Measurements from ENCODE around the gene SLC5A10. TPM values are rescaled to one million over a fixed set of nuclear protein-coding genes. Genes with fewer than 3 reads are reported as not detected.

Gene SLC5A10
- total RNA-seq, 4 donors from 2014 or later = 0.31 to 1.5 (median 0.94) TPM

GRCh38 chr17:19004421-19005136 lies 52.6 kb downstream of the SLC5A10 start, which contains the start of gene FAM83G:
FAM83G (minus strand) TSS chr17:19004764; CDS start chr17:19004041, 723 bp downstream.
- H3K4me1 ChIP-seq = peaks cover 54% of the 10 kb centered on the region

GRCh38 chr17:19005137-19005773 lies 53.3 kb downstream of the SLC5A10 start:
- no peak for TF ChIP-seq POLR2AphosphoS5 (IDR thresholded peaks at IDR 0.05)
- TF ChIP-seq POLR2A (IDR thresholded peaks at IDR 0.05) = no peak
- TF ChIP-seq EP300 (IDR thresholded peaks at IDR 0.05) = no peak
- TF ChIP-seq, protein P1, sequence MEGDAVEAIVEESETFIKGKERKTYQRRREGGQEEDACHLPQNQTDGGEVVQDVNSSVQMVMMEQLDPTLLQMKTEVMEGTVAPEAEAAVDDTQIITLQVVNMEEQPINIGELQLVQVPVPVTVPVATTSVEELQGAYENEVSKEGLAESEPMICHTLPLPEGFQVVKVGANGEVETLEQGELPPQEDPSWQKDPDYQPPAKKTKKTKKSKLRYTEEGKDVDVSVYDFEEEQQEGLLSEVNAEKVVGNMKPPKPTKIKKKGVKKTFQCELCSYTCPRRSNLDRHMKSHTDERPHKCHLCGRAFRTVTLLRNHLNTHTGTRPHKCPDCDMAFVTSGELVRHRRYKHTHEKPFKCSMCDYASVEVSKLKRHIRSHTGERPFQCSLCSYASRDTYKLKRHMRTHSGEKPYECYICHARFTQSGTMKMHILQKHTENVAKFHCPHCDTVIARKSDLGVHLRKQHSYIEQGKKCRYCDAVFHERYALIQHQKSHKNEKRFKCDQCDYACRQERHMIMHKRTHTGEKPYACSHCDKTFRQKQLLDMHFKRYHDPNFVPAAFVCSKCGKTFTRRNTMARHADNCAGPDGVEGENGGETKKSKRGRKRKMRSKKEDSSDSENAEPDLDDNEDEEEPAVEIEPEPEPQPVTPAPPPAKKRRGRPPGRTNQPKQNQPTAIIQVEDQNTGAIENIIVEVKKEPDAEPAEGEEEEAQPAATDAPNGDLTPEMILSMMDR (IDR thresholded peaks at IDR 0.05) = no peak
- Histone ChIP-seq H3K4me1 (peaks cover 47% of the 10 kb centered on the region), H3K36me3 (no peaks in the 10 kb centered on the region), H3K4me3 (peak overlapping the region; percentile 68), H3K27me3 (no peaks in the 10 kb centered on the region), H3K27ac (peak overlapping the region; percentile 88), H3K9me3 (no peaks in the 10 kb centered on the region)
- DNase-seq (ENCODE audit: low spot score in 2 of 2) = no peak
- 48% methylated on average over 4 of the region's 13 CpGs for WGBS

More at GRCh38 chr17:19004421-19005136, 52.6 kb downstream of the SLC5A10 start, which contains the start of gene FAM83G:
- peak within 1 kb of the TSS; percentile 68 for H3K4me3 ChIP-seq
- no peaks in the 10 kb centered on the region for H3K9me3 ChIP-seq
- DNase-seq (ENCODE audit: low spot score in 2 of 2) = no peak
- no peaks in the 10 kb centered on the region for H3K27me3 ChIP-seq
- TF ChIP-seq EP300 (IDR thresholded peaks at IDR 0.05) = no peak
- TF ChIP-seq, protein P1 (IDR thresholded peaks at IDR 0.05) = no peak
- no peak for TF ChIP-seq POLR2AphosphoS5 (IDR thresholded peaks at IDR 0.05)
- TF ChIP-seq POLR2A (IDR thresholded peaks at IDR 0.05) = no peak
- WGBS = 9% methylated on average over 39 of the region's 67 CpGs
- peak within 1 kb of the TSS; percentile 88 for H3K27ac ChIP-seq
- H3K36me3 ChIP-seq = no peaks in the 10 kb centered on the region

GRCh38 chr17:19005789-19006430 lies 53.9 kb downstream of the SLC5A10 start:
- Histone ChIP-seq H3K36me3 (no peaks in the 10 kb centered on the region), H3K27me3 (no peaks in the 10 kb centered on the region), H3K9me3 (no peaks in the 10 kb centered on the region), H3K4me1 (peaks cover 45% of the 10 kb centered on the region), H3K4me3 (no peak overlapping the region), H3K27ac (no peak overlapping the region)
- TF ChIP-seq POLR2AphosphoS5 (IDR thresholded peaks at IDR 0.05) = no peak
- TF ChIP-seq, protein P1 (IDR thresholded peaks at IDR 0.05) = no peak
- no peak for TF ChIP-seq POLR2A (IDR thresholded peaks at IDR 0.05)
- TF ChIP-seq EP300 (IDR thresholded peaks at IDR 0.05) = no peak
- 88% methylated on average over 4 of the region's 4 CpGs for WGBS
- DNase-seq (ENCODE audit: low spot score in 2 of 2) = no peak

GRCh38 chr17:19006698-19007097 lies 54.7 kb downstream of the SLC5A10 start:
- DNase-seq (ENCODE audit: low spot score in 2 of 2) = no peak
- H3K4me1 ChIP-seq = peaks cover 46% of the 10 kb centered on the region
- TF ChIP-seq POLR2A (IDR thresholded peaks at IDR 0.05) (no peak), POLR2AphosphoS5 (IDR thresholded peaks at IDR 0.05) (no peak), EP300 (IDR thresholded peaks at IDR 0.05) (no peak)
- TF ChIP-seq, protein P1 (IDR thresholded peaks at IDR 0.05) = no peak
- no peaks in the 10 kb centered on the region for H3K9me3 ChIP-seq
- no peaks in the 10 kb centered on the region for H3K27me3 ChIP-seq
- H3K4me3 ChIP-seq = no peak overlapping the region
- no peaks in the 10 kb centered on the region for H3K36me3 ChIP-seq
- no peak overlapping the region for H3K27ac ChIP-seq

DNA sequence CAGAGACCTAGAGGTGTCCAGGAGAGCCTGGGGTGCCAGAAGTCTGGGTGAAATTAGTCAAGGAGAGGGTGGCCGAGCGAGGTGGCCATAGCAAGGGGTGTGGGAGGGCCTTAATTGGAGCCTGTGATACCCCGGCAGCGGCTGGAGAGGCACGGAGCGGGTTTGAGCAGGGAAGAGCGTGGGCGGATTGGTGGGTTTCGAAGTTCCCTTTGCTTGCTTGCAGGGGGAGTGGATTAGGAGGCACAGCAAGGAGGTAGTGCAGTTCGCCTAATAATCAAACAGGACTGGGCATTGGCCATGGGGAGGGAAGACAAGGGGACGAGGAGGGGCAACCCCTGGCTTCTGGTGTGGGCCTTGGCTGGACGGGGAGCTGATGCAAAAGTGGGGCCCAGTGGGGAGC lies 58.0 kb downstream of the SLC5A10 start:
- Histone ChIP-seq H3K4me1 (peaks cover 25% of the 10 kb centered on the region), H3K36me3 (no peaks in the 10 kb centered on the region), H3K27ac (no peak overlapping the region), H3K4me3 (no peak overlapping the region), H3K9me3 (no peaks in the 10 kb centered on the region), H3K27me3 (no peaks in the 10 kb centered on the region)
- WGBS = 88% methylated on average over 12 of the region's 12 CpGs
- DNase-seq (ENCODE audit: low spot score in 2 of 2) = no peak
- no peak for TF ChIP-seq POLR2AphosphoS5 (IDR thresholded peaks at IDR 0.05)
- TF ChIP-seq EP300 (IDR thresholded peaks at IDR 0.05) = no peak
- no peak for TF ChIP-seq POLR2A (IDR thresholded peaks at IDR 0.05)
- TF ChIP-seq, protein P1 (IDR thresholded peaks at IDR 0.05) = no peak
